ENCODE measurements around the gene SORCS2.
"Not testable (repeated sequence)": the region's sequence is repeated elsewhere in the genome, so short reads cannot be mapped to it uniquely, and the experiment has no call there.

- not testable (repeated sequence) for TF ChIP-seq POLR2A (IDR thresholded peaks at IDR 0.05); EP300 (IDR thresholded peaks at IDR 0.05; ENCODE audit: low read depth)
- TF ChIP-seq, protein P1, sequence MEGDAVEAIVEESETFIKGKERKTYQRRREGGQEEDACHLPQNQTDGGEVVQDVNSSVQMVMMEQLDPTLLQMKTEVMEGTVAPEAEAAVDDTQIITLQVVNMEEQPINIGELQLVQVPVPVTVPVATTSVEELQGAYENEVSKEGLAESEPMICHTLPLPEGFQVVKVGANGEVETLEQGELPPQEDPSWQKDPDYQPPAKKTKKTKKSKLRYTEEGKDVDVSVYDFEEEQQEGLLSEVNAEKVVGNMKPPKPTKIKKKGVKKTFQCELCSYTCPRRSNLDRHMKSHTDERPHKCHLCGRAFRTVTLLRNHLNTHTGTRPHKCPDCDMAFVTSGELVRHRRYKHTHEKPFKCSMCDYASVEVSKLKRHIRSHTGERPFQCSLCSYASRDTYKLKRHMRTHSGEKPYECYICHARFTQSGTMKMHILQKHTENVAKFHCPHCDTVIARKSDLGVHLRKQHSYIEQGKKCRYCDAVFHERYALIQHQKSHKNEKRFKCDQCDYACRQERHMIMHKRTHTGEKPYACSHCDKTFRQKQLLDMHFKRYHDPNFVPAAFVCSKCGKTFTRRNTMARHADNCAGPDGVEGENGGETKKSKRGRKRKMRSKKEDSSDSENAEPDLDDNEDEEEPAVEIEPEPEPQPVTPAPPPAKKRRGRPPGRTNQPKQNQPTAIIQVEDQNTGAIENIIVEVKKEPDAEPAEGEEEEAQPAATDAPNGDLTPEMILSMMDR (IDR thresholded peaks at IDR 0.05): not testable (repeated sequence)
Measured at GRCh38 chr4:7452802-7453201, 260.5 kb downstream of the SORCS2 start.
